Inferior parietal cortex (tissue), 1 donor: ENCODE measurements around the gene ATP2C1.
"Not testable (repeated sequence)": the region's sequence is repeated elsewhere in the genome, so short reads cannot be mapped to it uniquely, and the experiment has no call there.

ENCODE experiments used
- DNase-seq: peaks from one replicate; pipeline ENCODE4 v3.0.0-alpha.2; 2016; ENCODE audit errors: extremely low spot score

ATP2C1 gene

GRCh38 chr3:131042271-131042985 is 148.5 kb downstream of the ATP2C1 start:
- not testable (repeated sequence) for DNase-seq

- DNase-seq: no peak
Observed at GRCh38 chr3:131047582-131047981, 153.7 kb downstream of the ATP2C1 start.

DNA sequence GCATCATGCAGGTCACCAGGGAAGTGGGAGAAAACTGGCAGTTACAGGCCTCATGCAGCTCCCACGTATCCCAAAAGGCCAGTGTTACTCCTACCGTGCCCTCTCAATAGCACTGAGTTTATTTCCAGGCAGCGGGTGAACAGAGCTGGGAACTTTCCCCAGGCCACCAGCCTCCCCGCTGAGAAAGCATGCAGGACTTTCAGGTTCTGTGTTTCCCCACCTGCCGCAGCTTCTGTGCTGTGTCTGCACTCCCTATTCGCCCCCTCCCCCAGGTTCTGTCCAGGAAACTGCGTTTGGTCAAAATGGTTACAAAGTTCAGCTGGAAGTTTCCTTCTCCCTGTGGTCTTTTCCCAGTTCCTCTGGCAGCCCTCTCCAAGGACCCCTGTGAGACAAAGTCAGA is 154.1 kb downstream of the ATP2C1 start:
- DNase-seq: no peak

DNA sequence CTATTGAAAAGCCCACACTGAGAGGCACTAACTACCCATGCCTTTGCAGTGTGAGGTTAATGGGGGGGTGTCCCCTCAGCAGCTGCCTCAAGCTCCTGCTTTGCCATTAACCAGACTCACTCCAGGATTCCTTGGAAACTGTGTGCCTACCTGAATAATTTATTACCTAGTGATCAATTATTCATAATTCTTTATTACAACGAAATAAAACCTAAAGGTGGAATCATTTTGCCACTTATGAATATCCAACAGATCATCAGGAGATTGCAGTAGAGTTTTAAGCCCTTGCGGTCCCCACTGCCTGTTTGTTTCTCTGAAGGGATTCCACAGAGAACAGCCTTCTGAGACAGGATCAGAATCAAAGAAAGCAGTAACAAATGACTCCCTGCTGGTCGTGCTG is 156.1 kb downstream of the ATP2C1 start:
- no peak for DNase-seq

- DNase-seq: no peak
Observed at GRCh38 chr3:131053043-131053859, 159.4 kb downstream of the ATP2C1 start.
